Renal cortex interstitium (tissue), 11 donors: ENCODE data around the gene ERICH6B. TPM values are rescaled to one million over a fixed set of nuclear protein-coding genes. Genes with fewer than 3 reads are reported as not detected.
A peak's percentile ranks its signal among the peaks of the same experiment; 100 is the strongest.

Experiments
- DNase-seq, 11 donors: peaks; one replicate each; pipeline ENCODE4 v3.0.0-alpha.2; 2013; ENCODE audit warnings: low read depth in 9 of 11, low spot score in 4 of 11; ENCODE audit errors: extremely low read depth in 1 of 11
- polyA plus RNA-seq, 3 donors: library from polyadenylated mRNA; unstranded; fragments of 120-200 nt; gene quantifications; one replicate each; pipeline ENCODE4 v1.2.1, GENCODE V29; 2013; ENCODE audit not compliant: insufficient read length in 3 of 3

The ERICH6B gene
- polyA plus RNA-seq, 3 donors, result 0.96 to 2.4 (median 1.1) TPM

DNA sequence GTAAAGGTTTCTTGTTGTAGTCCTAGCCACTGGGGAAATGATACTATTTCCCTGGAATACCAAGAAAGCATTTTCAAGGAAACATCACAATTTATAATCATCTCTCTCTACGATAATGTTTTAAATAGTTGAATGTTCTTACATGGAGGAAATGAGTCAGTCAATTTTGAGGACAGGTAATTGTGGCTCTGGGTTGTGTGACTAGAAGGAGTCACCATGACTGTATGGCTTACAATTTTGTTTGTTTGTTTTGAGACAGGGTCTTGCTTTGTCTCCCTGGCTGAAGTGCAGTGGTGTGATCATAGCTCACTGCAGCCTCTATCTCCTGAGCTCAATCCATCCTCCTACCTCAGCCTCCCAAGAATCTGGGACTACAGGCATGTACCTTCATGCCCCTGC, 103.4 kb downstream of the ERICH6B start:
- DNase-seq, result no peak

DNA sequence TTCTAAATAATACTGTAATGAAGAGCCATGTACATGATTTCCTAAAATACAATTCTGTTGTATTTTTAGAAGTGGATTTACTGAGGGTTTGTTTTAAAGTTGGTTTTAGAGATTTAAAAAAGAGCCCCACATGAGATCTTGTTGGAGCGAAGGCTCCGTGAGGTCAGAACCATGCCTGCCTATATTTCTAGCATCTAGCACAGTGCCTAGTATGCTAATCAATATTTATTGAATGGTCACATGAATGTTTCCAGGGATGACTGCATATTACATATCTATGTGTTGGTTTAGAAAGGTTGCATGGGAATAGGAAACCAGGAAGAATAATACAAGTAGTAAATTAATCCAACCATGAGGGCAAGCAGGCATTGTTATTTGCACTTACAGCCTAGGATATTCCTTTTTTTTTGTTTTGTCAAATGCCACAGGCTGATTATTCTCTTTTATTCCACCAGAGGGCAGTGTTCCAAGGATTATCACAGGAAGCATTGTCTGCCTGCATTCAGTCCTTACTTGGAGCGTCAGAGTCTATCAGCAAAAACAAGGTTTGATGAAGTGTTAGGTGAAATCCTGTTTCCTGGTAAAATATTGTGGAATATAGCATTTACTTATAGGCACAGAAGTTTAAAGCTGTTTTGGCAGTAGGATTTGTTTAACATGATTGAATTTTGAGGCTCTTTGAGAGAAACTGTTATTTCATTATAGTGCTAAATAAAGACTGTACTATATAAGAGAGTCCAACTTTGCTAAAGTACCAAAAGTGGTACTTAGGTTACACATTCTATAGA, 104.0 kb downstream of the ERICH6B start:
- DNase-seq, result peak; percentile 44 to 74 (median 56)

DNA sequence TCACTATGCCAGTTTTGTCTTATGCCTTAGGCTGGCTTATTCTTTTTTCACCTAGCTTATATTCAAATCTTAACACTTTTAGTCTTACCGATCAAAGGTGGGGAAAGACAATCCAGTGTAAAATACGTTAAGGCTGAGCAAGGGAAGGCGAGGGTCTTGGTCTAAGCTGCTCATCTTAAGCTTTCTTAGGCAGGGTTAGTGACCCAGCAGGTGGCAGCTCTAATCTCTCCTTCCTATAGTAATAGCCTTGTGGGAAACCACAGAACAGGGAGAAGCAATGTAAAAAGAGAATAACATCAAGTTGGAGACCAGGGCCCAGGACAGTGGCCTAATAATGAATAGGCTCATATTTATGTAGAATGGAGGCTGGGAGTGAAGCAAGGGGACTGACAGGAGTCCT, 104.9 kb downstream of the ERICH6B start:
- DNase-seq, result no peak

DNA sequence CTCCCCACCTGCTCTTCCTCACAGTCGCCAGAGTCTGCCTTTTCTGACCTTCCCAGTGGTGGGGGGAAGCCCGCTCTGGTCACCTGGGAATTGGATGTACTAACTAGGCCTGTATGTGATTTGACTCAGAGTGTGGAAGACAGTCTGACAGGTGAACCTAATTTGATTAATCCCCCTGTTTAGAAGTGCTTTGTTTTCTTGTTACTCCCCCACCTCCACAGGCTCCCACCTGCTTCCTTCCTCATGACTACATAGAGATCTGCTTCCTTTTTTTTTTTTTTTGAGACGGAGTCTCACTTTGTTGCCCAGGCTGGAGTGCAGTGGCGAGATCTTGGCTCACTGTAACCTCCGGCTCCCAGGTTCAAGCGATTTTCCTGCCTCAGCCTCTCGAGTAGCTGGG, 106.8 kb downstream of the ERICH6B start:
- DNase-seq, result no peak

DNA sequence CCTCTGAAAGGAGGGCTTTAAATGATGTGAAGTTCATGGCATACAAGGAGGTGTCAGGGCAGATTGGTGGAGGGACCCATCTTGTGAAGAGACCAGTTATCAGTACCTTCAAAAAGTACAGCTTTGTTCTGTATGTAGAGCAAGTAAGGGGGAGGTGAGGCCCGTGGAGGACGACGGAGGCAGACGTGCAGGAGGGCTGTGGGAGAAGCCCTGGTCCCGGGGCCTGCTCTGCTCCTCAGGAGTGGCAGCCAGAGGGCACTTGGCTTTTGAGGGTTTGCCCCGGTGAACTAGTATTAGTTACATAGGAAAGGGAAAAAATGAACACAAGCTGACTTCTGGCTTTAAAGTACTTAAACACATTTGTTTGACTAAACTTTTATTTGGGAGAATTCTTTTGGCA, 108.7 kb downstream of the ERICH6B start:
- no peak for DNase-seq

DNA sequence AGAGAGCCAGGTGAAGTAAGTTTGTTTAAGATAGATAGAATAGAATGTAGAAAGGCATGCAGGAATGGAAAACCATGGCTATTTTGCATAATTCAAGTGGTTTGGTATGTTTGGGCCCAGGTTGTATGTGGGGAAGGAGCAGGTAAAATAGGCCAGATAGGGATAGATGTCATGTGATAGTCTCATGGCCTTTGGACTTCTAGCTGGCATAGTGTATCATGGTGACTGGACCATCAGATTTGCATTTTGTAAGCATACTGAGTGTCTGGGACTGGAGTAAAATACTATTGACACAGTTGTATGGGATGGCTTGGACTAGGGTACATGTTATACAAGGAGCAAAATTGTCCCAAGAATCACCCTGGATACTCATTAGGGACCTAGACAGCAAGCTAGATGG, 111.9 kb downstream of the ERICH6B start:
- no peak for DNase-seq

DNA sequence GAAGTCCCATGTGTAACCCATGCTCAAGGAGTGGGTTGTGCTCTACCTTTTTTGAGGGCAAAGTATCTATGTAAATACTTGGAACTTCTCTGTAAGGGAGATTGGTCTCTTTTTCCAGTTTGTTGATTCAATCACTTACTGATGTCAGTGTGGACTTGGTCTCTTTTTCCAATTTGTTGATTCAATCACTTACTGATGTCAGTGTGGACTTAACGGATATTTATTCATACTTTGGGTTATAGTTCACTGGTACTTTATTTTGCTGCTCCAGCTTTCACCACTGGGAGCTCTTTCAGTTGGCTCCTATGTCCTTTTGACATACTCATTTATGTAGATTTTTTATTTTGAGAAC, 114.4 kb downstream of the ERICH6B start:
- DNase-seq, result no peak

DNA sequence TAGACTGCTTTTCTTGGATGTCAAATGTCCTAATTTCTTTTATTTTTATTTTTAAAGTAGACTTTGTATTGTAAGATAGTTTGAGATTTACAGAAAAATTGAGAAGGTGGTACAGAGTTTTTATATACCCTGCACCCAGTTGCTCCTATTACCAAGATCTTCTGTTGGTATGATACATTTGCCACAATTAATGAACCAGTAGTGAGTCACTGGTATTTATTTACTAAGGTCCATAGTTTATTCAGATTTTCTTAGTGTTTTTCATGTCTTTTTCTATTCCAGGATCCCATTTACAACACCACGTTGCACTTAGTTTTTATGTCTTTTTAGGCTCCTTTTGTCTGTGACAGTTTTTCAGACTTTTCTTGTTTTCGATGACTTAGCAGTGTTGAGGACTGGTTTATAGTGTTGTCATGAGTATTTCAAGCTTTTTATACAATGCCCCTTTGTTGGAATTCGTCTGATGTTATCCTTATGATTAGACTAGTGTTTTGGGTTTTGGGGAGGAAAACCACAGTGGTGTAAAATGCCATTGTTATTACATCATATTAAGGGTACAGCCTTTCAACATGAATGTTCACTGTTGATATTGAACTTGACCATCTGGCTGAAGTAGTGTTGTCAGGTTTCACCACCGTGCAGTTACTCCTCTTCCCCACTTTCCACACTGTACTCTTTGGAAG, 114.9 kb downstream of the ERICH6B start:
- no peak for DNase-seq

DNA sequence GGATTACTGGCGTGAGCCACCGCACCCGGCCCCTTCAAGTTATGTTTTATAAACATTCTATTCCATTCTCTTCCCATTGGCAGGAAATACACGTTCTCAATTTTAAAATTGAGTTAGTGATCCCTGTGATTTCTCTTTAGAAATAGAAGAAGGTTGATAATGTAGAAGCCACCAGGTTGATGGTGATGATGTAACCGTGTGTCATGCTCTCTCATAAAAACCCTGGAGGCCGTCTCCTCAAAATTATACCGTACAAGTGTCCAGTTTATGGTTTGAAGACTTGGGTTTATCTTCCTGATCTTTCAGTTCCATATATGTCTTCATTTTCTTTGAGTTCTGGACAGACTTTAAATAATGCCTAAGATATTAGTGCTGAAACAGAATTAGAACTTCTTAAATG, 118.6 kb downstream of the ERICH6B start:
- DNase-seq, result no peak

DNA sequence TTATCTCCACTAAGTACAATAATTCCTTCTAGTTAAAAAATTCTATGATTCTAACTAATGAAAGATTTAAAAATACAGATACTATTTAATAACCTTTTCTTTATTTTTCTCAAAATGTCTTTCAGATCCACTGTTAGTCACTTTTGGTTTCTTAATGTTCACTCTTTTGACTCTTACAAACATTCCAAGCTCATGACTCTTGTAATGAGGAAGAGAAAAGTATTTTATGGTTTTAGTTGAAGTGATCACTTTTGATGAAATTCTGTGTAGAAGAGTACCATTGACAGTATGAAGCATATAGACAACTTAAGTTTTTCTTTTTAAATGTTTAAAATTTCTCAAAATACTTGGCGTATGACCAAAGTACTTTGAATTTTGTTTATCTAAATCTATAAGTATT, 123.0 kb downstream of the ERICH6B start:
- DNase-seq, result no peak

Other genes with a start within 250 kb of the ERICH6B start
- gene SLC25A30, start 197.4 kb downstream of the ERICH6B start, polyA plus RNA-seq, result 10 to 100 TPM; 19.4 to 31.8 (median 25.7) TPM
- 10 to 100 TPM; 27.6 to 33.1 (median 33.1) TPM for gene COG3, start 150.8 kb downstream of the ERICH6B start, polyA plus RNA-seq
- 1 to 10 TPM in 1 of 3 donors, under 1 TPM in 2; 0.45 to 1.4 (median 0.82) TPM for gene CBY2, start 86.6 kb upstream of the ERICH6B start, polyA plus RNA-seq
- under 1 TPM; 0.69 to 0.92 (median 0.75) TPM for gene SIAH3, start 236.0 kb upstream of the ERICH6B start, polyA plus RNA-seq